HepG2 (cell line): Measurements from ENCODE around the gene TTN. TPM values are rescaled to one million over a fixed set of nuclear protein-coding genes. Genes with fewer than 3 reads are reported as not detected.

Source experiments
- CC2D1A ChIP-seq: sonication (generic); formaldehyde crosslinking; IDR thresholded peaks from 2 replicates; pipeline ENCODE4 v1.8.1; 2023; ENCODE audit warnings: mild to moderate bottlenecking, missing genetic modification reagents
- CENPX ChIP-seq: sonication (generic); formaldehyde crosslinking; IDR thresholded peaks from 2 replicates; pipeline ENCODE4 v1.9.0; 2021; ENCODE audit warnings: mild to moderate bottlenecking, missing genetic modification reagents, moderate library complexity
- ELK4 ChIP-seq: sonication (generic); formaldehyde crosslinking; IDR thresholded peaks from 2 replicates; pipeline ENCODE4 v1.9.0; 2021; ENCODE audit warnings: missing genetic modification reagents, borderline replicate concordance
- GATA4 ChIP-seq: sonication (generic); IDR thresholded peaks from 2 replicates; pipeline ENCODE4 v1.6.1; 2016; ENCODE audit warnings: antibody characterized with exemption, low read depth, borderline replicate concordance
- GMEB2 ChIP-seq: IDR thresholded peaks from 2 replicates; pipeline ENCODE4 v1.6.1; 2016; ENCODE audit warnings: missing biosample characterization, missing genetic modification reagents, low read depth
- HNF4A ChIP-seq: sonication (generic); formaldehyde crosslinking; IDR thresholded peaks from 2 replicates; pipeline ENCODE4 v1.4.0; 2020; ENCODE audit warnings: missing genetic modification reagents
- IKZF4 ChIP-seq: sonication (generic); formaldehyde crosslinking; IDR thresholded peaks from 2 replicates; pipeline ENCODE4 v1.5.1; 2020; ENCODE audit warnings: borderline replicate concordance, mild to moderate bottlenecking, low read depth, missing genetic modification reagents; ENCODE audit errors: not compliant biosample characterization
- KAT7 ChIP-seq: IDR thresholded peaks from 2 replicates; pipeline ENCODE4 v1.6.1; 2018; ENCODE audit warnings: borderline replicate concordance, missing compliant biosample characterization
- PPARG ChIP-seq: conservative IDR thresholded peaks from 2 replicates; pipeline ENCODE4 v1.6.1; 2016; ENCODE audit warnings: missing biosample characterization, missing genetic modification reagents
- PRDM15 ChIP-seq: sonication (generic); formaldehyde crosslinking; IDR thresholded peaks from 2 replicates; pipeline ENCODE4 v1.4.0; 2020; ENCODE audit warnings: missing genetic modification reagents
- RFX5 ChIP-seq: IDR thresholded peaks from 2 replicates; pipeline ENCODE4 v1.6.1; 2011; ENCODE audit warnings: low read depth, low read length, improper control_type of control experiment
- SIN3A ChIP-seq: IDR thresholded peaks from 2 replicates; pipeline ENCODE4 v1.6.1; 2011; ENCODE audit warnings: low read depth, mild to moderate bottlenecking, control low read depth, low read length, borderline replicate concordance
- ZBTB38 ChIP-seq: sonication (generic); formaldehyde crosslinking; IDR thresholded peaks from 2 replicates; pipeline ENCODE4 v1.5.1; 2020; ENCODE audit warnings: mild to moderate bottlenecking, missing genetic modification reagents
- ZC3H4 ChIP-seq: sonication (generic); formaldehyde crosslinking; IDR thresholded peaks from 2 replicates; pipeline ENCODE4 v1.4.0; 2020; ENCODE audit warnings: missing genetic modification reagents, borderline replicate concordance
- ZFP41 ChIP-seq: sonication (generic); formaldehyde crosslinking; IDR thresholded peaks from 2 replicates; pipeline ENCODE4 v1.4.0; 2020; ENCODE audit warnings: mild to moderate bottlenecking, missing genetic modification reagents, borderline replicate concordance
- ZNF280B ChIP-seq: sonication (generic); formaldehyde crosslinking; IDR thresholded peaks from 2 replicates; pipeline ENCODE4 v1.5.0; 2020; ENCODE audit warnings: missing genetic modification reagents, mild to moderate bottlenecking, borderline replicate concordance
- ZNF350 ChIP-seq: sonication (generic); formaldehyde crosslinking; IDR thresholded peaks from 2 replicates; pipeline ENCODE4 v1.4.0; 2020; ENCODE audit warnings: mild to moderate bottlenecking, low read depth, missing genetic modification reagents, borderline replicate concordance
- ZNF460 ChIP-seq: sonication (generic); formaldehyde crosslinking; IDR thresholded peaks from 2 replicates; pipeline ENCODE4 v1.5.1; 2020; ENCODE audit warnings: missing genetic modification reagents, mild to moderate bottlenecking, borderline replicate concordance
- ZNF614 ChIP-seq: IDR thresholded peaks from 2 replicates; pipeline ENCODE4 v1.6.1; 2018; ENCODE audit warnings: missing biosample characterization, missing genetic modification reagents, inconsistent platforms, borderline replicate concordance
- polyA plus RNA-seq, 8 experiments: library from polyadenylated mRNA; depleted of rRNA in 3 of 8; stranded (reverse) in 7 of 8; unstranded in 1 of 8; fragments of >200 nt; fragmentation: Illumina TruSeq in 4 of 8; extraction: Trizol in 4 of 8; gene quantifications; 2 replicates each; pipeline versions ENCODE4 v1.2.1 to v1.2.3, GENCODE V29; 2011 to 2016; ENCODE audit warnings: low read depth in 4 of 8, missing spikeins in 1 of 8, mixed read lengths in 1 of 8; ENCODE audit not compliant: insufficient read depth in 1 of 8
- total RNA-seq, 5 experiments: library from RNA; depleted of rRNA; stranded (reverse); fragments of >200 nt; fragmentation: Illumina TruSeq; extraction: Trizol; gene quantifications; 2 replicates each; pipeline ENCODE4 v1.2.3, GENCODE V29; 2016; ENCODE audit warnings: low read depth in 1 of 5

TTN gene
- total and polyA plus RNA-seq, 2 of the 13 experiments (the other 11 are each of a cell fraction or from before 2014, with no cell fraction given) = under 0.01 TPM

- TF ChIP-seq ELK4 (CRISPR knock-in tag) (no peak), ZNF614 (CRISPR knock-in tag) (0 out of 2 replicates have a peak, but pooled peaks have one; percentile 53), CENPX (CRISPR knock-in tag) (no peak), HNF4A (peak; percentile 74), RFX5 (no peak), GMEB2 (no peak; the same call in 1 of the 2 replicates), CC2D1A (CRISPR knock-in tag) (no peak), GATA4 (no peak), ZNF350 (CRISPR knock-in tag) (0 out of 2 replicates have a peak, but pooled peaks have one; percentile 29), PPARG (CRISPR knock-in tag) (0 out of 2 replicates have a peak, but pooled peaks have one; percentile 42), SIN3A (peak; percentile 79; the same call in 1 of the 2 replicates), ZC3H4 (CRISPR knock-in tag) (no peak), KAT7 (peak; percentile 83; the same call in 1 of the 2 replicates), IKZF4 (no peak), ZBTB38 (CRISPR knock-in tag) (peak; percentile 55; the same call in 1 of the 2 replicates), ZFP41 (0 out of 2 replicates have a peak, but pooled peaks have one; percentile 26), ZNF280B (CRISPR knock-in tag) (no peak; the same call in 1 of the 2 replicates), PRDM15 (CRISPR knock-in tag) (peak; percentile 41; the same call in 1 of the 2 replicates), ZNF460 (CRISPR knock-in tag) (peak; percentile 36; the same call in 1 of the 2 replicates)
Measured at GRCh38 chr2:178480227-178481181, 326.7 kb downstream of the TTN start, which contains the start of gene PLEKHA3 (continued).
